NCI-H69 (cell line): ENCODE data around the gene CLDN14.
A peak's percentile ranks its signal among the peaks of the same experiment; 100 is the strongest.

ENCODE experiments used
- DNase-seq: peaks from one replicate; lab custom pipeline; 2025; lab: John Stamatoyannopoulos, UW

The CLDN14 gene

DNA sequence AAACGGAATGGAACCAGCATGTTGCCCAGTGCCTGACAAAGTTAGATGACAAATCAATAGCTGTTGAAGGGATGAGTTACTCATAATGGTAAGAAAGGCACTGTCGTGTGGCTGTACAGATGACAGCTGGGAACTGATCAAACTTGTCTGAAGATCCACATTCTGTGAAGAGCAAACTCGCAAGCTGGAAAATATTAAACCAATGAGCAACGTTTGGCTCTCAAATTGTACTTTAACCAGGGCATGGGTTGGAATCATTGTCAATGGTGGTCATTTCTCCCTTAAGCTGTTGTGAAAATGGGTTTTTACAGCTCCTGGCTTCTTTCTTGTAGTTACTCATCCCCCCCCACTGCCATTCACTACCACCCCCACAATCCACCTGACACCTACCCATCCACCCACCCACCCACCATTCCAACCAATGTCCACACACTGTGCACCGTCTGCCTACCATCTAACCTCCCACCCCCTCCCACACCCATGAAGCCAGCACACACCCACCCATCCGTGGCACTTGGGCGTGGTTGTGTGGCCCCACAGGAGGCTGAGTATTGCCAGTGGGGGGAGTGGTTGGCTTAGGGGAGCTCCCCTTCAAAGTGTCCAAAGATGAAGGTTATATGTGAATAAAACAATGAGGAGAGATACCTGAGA is 46.7 kb downstream of the CLDN14 start:
- DNase-seq: no peak

GRCh38 chr21:36431252-36431651 is 48.7 kb downstream of the CLDN14 start:
- DNase-seq: no peak

DNA sequence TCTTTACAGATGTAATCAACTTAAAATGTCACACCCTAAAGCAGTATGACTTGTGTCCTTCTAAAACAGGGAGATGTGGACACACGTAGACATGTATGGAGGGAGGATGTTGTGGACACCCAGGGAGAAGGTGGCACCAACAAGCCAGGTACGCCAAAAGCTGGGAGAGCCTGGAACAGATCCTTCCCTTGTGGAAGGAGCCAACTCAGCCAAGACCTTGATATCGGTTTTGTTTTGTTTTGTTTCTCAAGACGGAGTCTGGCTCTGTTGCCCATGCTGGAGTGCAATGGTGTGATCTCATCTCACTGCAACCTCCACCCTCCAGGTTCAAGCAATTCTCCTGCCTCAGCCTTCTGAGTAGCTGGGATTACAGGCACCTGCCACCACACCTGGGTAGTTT is 49.1 kb downstream of the CLDN14 start:
- DNase-seq: no peak

GRCh38 chr21:36429947-36430546 is 49.9 kb downstream of the CLDN14 start:
- DNase-seq: peak; percentile 61

DNA sequence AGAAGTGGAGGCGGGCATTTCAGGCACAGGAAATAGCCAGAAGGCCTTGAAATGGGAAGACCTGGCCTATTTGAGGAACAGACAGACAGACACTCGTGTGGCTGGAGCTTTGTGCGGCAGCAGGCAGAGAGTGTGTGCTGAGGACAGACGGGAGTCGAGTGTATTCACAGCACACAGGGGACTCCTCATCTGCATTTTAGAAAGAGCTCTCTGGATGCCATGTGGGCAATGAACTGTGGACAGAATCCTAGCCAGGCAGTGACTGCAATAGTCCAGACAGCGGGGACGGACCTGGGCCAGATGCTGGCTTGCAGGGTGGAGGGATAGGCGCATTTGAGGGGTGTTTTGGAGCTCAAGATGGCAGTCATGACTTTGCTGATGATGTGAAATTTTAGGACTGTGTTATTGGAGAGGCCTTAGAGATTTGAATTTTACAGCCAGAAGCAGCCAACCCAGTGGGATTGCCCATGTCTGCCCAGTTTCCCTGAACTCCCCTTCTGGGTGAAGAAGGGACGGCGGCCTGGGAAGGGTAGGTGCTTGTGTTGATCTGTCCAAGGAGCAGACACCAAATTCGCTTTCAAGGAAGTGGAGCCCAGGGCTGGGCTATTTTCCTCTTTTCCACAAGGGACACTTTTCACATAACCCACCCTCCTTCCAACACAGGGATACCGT is 51.0 kb downstream of the CLDN14 start:
- no peak for DNase-seq

DNA sequence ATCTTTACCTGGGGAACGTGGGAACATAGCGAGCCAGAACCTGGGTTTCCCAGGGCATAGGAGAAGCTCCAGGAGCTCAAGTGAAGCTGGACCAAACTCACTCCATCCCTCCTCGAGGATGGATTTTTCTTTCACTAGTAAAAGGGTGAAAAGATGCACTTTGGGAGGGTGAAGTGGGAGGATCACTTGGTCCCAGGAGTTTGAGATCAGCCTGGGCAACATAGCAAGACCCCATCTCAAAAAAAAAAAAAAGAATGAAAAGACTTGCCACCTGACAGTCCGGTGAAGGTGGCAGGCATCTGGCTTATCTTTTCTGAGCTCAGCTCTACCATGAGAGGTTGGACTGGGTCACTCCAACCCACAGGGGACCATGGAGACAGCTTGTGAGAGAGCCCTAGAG is 52.4 kb downstream of the CLDN14 start:
- no peak for DNase-seq

DNA sequence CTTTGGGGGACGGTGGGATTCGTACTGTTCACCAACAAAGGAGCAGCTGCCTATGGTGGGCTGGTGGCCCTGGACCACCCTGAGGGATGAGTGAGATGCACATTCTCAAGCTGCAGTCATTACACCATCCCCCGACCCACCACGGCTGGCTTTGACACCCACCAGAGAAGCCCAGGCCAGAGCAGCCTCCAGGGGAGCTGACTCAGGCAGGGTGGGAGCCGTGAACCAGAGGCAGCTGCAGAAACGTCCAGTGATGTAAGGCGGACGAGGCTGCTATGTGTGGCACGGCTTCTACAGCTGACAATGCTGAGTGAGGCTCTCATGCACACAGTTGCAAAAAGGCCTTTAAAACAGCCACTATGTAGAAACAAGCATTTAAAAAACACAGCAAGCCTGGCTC is 54.6 kb downstream of the CLDN14 start:
- no peak for DNase-seq

DNA sequence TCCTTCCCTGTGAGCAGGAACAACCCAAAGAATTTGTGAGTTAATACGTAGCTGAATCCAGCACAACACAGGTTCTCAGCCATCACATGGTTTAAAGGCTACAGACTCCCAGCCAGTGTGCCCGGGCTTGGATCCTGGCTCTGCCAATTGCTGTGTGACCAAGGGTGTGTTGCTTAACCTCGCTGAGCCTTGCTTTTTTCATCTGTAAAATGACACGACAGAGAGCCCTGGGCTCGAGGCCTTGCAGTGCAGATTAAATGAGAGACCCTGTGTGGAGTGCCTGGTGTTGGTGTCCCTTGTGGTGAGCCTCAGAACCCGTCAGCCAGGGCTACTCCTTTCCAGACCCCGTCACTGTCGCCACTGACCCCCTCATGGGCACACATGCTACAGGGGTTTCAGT is 55.3 kb downstream of the CLDN14 start:
- DNase-seq: no peak

DNA sequence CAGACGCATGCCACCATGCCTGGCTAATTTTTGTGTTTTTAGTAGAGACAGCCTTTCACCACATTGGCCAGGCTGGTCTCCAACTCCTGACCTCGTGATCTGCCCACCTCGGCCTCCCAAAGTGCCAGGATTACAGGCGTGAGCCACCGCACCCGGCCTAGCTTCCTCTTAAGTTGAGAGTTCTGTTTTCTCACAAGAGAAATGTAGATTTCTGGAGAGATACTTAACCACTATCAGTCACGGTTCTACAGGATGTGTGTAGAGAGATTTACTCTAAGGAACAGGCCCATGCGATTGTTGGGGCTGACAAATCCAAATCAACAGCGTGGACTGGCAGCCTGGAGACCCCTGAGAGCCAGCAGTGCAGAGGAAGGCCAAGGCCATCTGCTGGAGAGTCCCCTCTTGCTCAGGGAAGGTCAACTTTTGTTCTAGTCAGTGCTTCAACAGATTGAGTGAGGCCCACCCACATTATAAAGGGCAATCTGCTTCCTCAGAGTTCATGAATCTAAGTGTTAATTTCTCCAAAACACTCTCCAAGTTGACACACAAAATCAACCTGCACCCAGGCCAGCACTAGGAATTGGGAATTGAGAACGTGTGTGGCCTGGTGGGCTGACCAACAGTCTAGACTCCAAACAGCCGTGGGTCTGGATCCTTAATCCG is 56.0 kb downstream of the CLDN14 start:
- DNase-seq: no peak

- peak; percentile 68 for DNase-seq
Observed at GRCh38 chr21:36422279-36423098, 57.4 kb downstream of the CLDN14 start.

DNA sequence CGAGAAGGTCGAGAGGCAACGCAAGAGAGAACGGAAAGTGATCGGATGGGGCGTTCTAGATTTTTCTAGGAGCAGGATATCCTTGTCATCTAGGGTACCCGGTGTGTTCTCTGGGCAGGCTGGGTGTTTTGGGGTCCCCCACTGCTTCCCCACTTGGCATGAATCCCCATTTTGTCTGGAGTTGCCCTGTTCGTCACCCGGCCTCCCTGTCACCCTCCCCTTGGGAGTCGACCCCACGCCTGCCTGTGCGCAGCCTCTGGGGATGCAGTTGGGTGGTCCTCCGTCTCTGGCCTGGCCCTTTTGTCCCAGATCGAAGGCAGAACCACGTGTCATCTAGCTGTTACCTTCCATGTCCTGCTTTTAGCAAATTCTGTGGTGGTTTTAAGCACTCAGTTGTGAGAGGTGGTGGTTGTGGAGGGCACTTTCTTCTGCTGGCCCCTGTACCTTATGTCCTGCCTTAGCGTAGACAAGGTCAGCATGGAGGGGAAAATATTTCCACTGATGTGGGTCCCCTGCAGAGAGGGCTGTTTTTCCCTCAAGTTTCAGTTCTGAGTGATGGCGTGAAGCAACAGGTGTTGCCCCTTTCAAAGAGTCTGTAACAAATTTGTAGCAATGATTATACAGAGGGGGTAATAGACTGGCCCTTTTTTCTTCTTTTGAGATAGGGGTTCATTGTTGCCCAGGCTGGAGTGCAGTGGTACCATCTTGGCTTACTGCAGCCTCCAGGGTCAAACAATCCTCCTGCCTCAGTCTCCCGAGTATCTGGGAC is 59.2 kb downstream of the CLDN14 start:
- no peak for DNase-seq

DNA sequence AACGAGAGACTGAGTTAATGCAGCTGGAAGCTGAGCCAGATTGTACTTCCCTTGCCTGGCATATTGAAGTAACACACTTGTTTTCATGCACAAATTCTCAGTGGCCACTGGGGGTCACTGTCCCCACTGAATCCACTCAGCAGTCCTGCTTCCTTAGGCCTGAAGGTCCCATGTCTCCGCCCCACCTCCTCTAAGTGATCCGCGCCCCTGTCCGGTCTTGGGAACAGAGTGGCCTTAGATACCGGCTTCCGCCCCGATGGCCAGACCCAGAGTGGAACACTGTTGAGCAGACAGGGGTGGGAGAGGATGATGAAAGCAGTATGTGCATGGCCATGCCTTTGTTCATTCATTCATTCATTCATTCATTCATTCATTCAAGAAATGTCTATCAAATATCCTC is 59.9 kb downstream of the CLDN14 start:
- peak; percentile 80 for DNase-seq

DNA sequence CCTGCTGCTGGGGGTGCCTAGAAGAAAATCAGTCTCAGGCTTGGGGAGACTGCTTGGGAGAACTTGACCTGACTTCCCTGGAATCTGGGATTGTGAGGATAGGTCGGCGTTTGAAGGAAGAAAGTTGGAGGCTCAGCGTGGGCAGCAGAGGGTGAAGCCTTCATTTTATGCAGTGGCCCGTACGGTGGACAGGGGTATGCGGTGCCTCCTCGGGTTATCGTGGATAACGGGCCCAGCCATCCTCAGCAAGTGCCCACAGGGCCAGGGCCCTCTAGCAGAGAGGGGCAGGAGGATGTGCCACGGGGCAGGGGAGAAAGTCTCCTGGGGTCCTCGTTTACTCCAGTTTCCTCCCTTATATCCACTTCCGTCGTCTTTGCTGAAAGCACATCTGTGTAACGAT is 60.7 kb downstream of the CLDN14 start:
- DNase-seq: no peak

DNA sequence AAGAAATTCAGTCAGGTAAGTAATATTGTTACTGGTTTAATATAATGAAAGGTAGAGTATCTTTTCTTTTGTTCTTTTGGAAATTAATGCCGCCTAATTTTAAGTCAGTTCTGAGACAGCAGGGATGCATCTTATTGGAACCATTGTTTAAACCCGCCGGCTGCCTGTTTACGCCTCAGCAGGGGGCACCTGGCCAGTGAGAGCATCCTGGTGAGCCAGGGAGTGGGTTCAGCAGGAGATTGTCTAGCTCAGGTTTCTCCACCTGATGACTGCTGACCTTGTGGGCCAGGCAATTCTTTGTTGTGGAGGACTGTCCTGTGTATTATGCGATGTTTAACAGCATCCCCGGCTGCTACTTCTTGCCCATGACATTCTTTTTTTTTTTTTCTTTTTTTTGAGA is 64.5 kb downstream of the CLDN14 start:
- DNase-seq: peak; percentile 93

- no peak for DNase-seq
Observed at GRCh38 chr21:36412916-36413315, 67.0 kb downstream of the CLDN14 start.

GRCh38 chr21:36411301-36411700 is 68.6 kb downstream of the CLDN14 start:
- no peak for DNase-seq
